Sigmoid colon (tissue), 4 donors: ENCODE measurements around the gene SWAP70.

ENCODE experiments used
- CTCF ChIP-seq, 4 experiments: fragments of 450-650 bp in 3 of 4; fragments of 200-600 bp in 1 of 4; IDR thresholded peaks; one replicate each; pipeline ENCODE4 v1.5.1; 2016 to 2019; ENCODE audit warnings: antibody characterized with exemption in 4 of 4, mild to moderate bottlenecking in 3 of 4, moderate library complexity in 2 of 4
- POLR2A ChIP-seq, 2 donors: fragments of 450-650 bp; IDR thresholded peaks; one replicate each; pipeline ENCODE4 v1.6.1; 2016; ENCODE audit warnings: antibody characterized with exemption in 2 of 2, mild to moderate bottlenecking in 2 of 2, moderate library complexity in 2 of 2
- POLR2AphosphoS5 ChIP-seq, 4 donors: sonication (generic); formaldehyde crosslinking; IDR thresholded peaks; one replicate each; pipeline ENCODE4 v1.6.1; 2017; ENCODE audit warnings: antibody characterized with exemption in 4 of 4

GRCh38 chr11:9656864-9657263, 7.0 kb upstream of the SWAP70 start:
- TF ChIP-seq POLR2A (IDR thresholded peaks at IDR 0.05) = no peak
- no peak for TF ChIP-seq CTCF (IDR thresholded peaks at IDR 0.05)
- no peak for TF ChIP-seq POLR2AphosphoS5 (IDR thresholded peaks at IDR 0.05)
